Smooth muscle cell (in vitro differentiated cells): ENCODE data around the gene SMIM35. TPM values are rescaled to one million over a fixed set of nuclear protein-coding genes. Genes with fewer than 3 reads are reported as not detected.
A peak's percentile ranks its signal among the peaks of the same experiment; 100 is the strongest.

Experiments used
- DNase-seq: peaks from one replicate; lab custom pipeline; 2025; ENCODE audit not compliant: unreplicated experiment; lab: John Stamatoyannopoulos, UW
- H2AFZ ChIP-seq: fragments of 200-600 bp; sonication (generic); 2 replicates; pipeline ENCODE4 v1.6.0; 2016; ENCODE audit warnings: antibody characterized with exemption, low read depth, mild to moderate bottlenecking
- H3F3A ChIP-seq: fragments of 200-600 bp; sonication (generic); 2 replicates; pipeline ENCODE4 v1.6.0; 2017; ENCODE audit warnings: antibody characterized with exemption, low read depth
- H3K27ac ChIP-seq: fragments of 200-600 bp; sonication (generic); 2 replicates; pipeline ENCODE4 v1.5.1; 2016; ENCODE audit warnings: low read depth, mild to moderate bottlenecking
- H3K27me3 ChIP-seq: fragments of 200-600 bp; sonication (generic); 2 replicates; pipeline ENCODE4 v1.6.1; 2016; ENCODE audit warnings: low read depth, mild to moderate bottlenecking
- H3K36me3 ChIP-seq: fragments of 200-600 bp; sonication (generic); 2 replicates; pipeline ENCODE4 v1.5.1; 2016; ENCODE audit warnings: low read depth
- H3K4me1 ChIP-seq: fragments of 200-600 bp; sonication (generic); 2 replicates; pipeline ENCODE4 v1.5.1; 2016; ENCODE audit warnings: low read depth
- H3K4me2 ChIP-seq: fragments of 200-600 bp; sonication (generic); 2 replicates; pipeline ENCODE4 v1.6.0; 2016; ENCODE audit warnings: mild to moderate bottlenecking
- H3K4me3 ChIP-seq: fragments of 200-600 bp; sonication (generic); 2 replicates; pipeline ENCODE4 v1.5.1; 2016; ENCODE audit warnings: mild to moderate bottlenecking
- H3K79me2 ChIP-seq: fragments of 200-600 bp; sonication (generic); 2 replicates; pipeline ENCODE4 v1.6.0; 2016; ENCODE audit warnings: low read depth, mild to moderate bottlenecking
- H3K9ac ChIP-seq: fragments of 200-600 bp; sonication (generic); 2 replicates; pipeline ENCODE4 v1.6.0; 2016; ENCODE audit warnings: low read depth
- H3K9me3 ChIP-seq: fragments of 200-600 bp; sonication (generic); replicated peaks from 2 replicates; pipeline ENCODE4 v1.5.1; 2016; ENCODE audit warnings: low read depth
- H4K20me1 ChIP-seq: fragments of 200-600 bp; sonication (generic); 2 replicates; pipeline ENCODE4 v1.6.0; 2016; ENCODE audit warnings: low read depth
- CTCF ChIP-seq: fragments of 200-600 bp; sonication (generic); IDR thresholded peaks from 2 replicates; pipeline ENCODE4 v1.5.1; 2017; ENCODE audit warnings: borderline replicate concordance, mild to moderate bottlenecking, antibody characterized with exemption; ENCODE audit not compliant: insufficient read depth, poor library complexity, severe bottlenecking
- WGBS: methylation state at CpG from one replicate; pipeline ENCODE4 v1.1.7; 2016; ENCODE audit warnings: low lambda C conversion rate; 5-methylcytosine and 5-hydroxymethylcytosine counted together
- polyA plus RNA-seq: library from polyadenylated mRNA; unstranded; fragments of >200 nt; fragmentation: Nextera tagmentation; extraction: Ambion mirVana; gene quantifications from 2 replicates; pipeline ENCODE4 v1.2.1, GENCODE V29; 2016
- total RNA-seq: library from RNA; depleted of rRNA; stranded (reverse); fragments of >200 nt; gene quantifications from 2 replicates; pipeline ENCODE4 v1.2.3, GENCODE V29; 2014

The SMIM35 gene
- total and polyA plus RNA-seq, 2 experiments from 2014 or later, result not detected

- peaks cover 38% of the 10 kb centered on the region for H3K27me3 ChIP-seq
- H3K79me2 ChIP-seq, result no peaks in the 10 kb centered on the region
- no peaks in the 10 kb centered on the region for H3K4me1 ChIP-seq
- H3K9me3 ChIP-seq, result no peaks in the 10 kb centered on the region
- no peak within 1 kb of the TSS for H3K9ac ChIP-seq
- peak within 1 kb of the TSS; percentile 80 for H2AFZ ChIP-seq
- WGBS, result 9% methylated on average over 54 of the region's 71 CpGs
- H3K36me3 ChIP-seq, result no peaks in the 10 kb centered on the region
- peak within 1 kb of the TSS; percentile 92 for H3K4me2 ChIP-seq
- no peak within 1 kb of the TSS for H3K27ac ChIP-seq
- no peak for TF ChIP-seq CTCF
- peak within 1 kb of the TSS; percentile 61 for H3K4me3 ChIP-seq
- peak; percentile 23 for DNase-seq
- no peaks in the 10 kb centered on the region for H4K20me1 ChIP-seq
- H3F3A ChIP-seq, result no peaks in the 10 kb centered on the region
Observed at GRCh38 chr11:117985953-117986887, 100.5 kb downstream of the SMIM35 start, which contains the start of gene IL10RA. TSS of gene IL10RA (plus strand) at chr11:117986394. CDS start at chr11:117986468, 74 bp downstream.

DNA sequence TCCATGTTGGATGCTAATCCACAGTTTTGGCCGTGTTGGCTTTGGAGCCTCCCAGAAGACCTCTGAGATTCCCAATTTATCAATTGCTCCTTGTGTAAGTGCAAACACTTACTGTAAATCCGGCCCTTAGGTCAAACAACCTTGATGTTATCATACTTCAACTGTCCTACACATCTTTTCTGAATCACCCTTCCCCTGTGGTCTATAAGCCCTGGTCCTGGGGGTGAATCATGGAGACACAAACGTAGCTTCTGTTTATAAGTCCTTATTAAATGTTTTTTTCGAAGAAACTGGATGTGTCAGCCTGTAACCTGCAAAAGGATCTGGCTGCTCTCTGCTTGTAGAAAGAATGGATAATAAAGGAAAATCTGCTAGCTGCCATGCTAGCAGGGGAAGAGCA lies 102.3 kb downstream of the SMIM35 start:
- H3K27me3 ChIP-seq, result peaks cover 38% of the 10 kb centered on the region
- no peak overlapping the region for H3K4me3 ChIP-seq
- H3K9ac ChIP-seq, result no peak overlapping the region
- no peak overlapping the region for H3K4me2 ChIP-seq
- no peaks in the 10 kb centered on the region for H3F3A ChIP-seq
- H3K9me3 ChIP-seq, result no peaks in the 10 kb centered on the region
- no peak for DNase-seq
- no peaks in the 10 kb centered on the region for H3K4me1 ChIP-seq
- H3K79me2 ChIP-seq, result no peaks in the 10 kb centered on the region
- no peak for TF ChIP-seq CTCF
- H3K36me3 ChIP-seq, result no peaks in the 10 kb centered on the region
- H3K27ac ChIP-seq, result no peak overlapping the region
- WGBS, result 56% methylated on average over 4 of the region's 4 CpGs
- H2AFZ ChIP-seq, result no peak overlapping the region
- no peaks in the 10 kb centered on the region for H4K20me1 ChIP-seq

- H3K27ac ChIP-seq, result no peak overlapping the region
- peaks cover 33% of the 10 kb centered on the region for H3K27me3 ChIP-seq
- no peak for TF ChIP-seq CTCF
- H3K36me3 ChIP-seq, result no peaks in the 10 kb centered on the region
- 96% methylated on average over 3 of the region's 3 CpGs for WGBS
- H3K4me3 ChIP-seq, result no peak overlapping the region
- no peaks in the 10 kb centered on the region for H3K79me2 ChIP-seq
- no peak overlapping the region for H3K9ac ChIP-seq
- no peaks in the 10 kb centered on the region for H3K4me1 ChIP-seq
- H3K9me3 ChIP-seq, result no peaks in the 10 kb centered on the region
- H4K20me1 ChIP-seq, result no peaks in the 10 kb centered on the region
- no peak overlapping the region for H3K4me2 ChIP-seq
- H3F3A ChIP-seq, result no peaks in the 10 kb centered on the region
- DNase-seq, result no peak
- no peak overlapping the region for H2AFZ ChIP-seq
Observed at GRCh38 chr11:117983163-117983475, 103.6 kb downstream of the SMIM35 start.
